Measurements from ENCODE around the gene UCP1. TPM values are rescaled to one million over a fixed set of nuclear protein-coding genes. Genes with fewer than 3 reads are reported as not detected.

UCP1 gene
- total and polyA plus RNA-seq, 4 donors: not detected

DNA sequence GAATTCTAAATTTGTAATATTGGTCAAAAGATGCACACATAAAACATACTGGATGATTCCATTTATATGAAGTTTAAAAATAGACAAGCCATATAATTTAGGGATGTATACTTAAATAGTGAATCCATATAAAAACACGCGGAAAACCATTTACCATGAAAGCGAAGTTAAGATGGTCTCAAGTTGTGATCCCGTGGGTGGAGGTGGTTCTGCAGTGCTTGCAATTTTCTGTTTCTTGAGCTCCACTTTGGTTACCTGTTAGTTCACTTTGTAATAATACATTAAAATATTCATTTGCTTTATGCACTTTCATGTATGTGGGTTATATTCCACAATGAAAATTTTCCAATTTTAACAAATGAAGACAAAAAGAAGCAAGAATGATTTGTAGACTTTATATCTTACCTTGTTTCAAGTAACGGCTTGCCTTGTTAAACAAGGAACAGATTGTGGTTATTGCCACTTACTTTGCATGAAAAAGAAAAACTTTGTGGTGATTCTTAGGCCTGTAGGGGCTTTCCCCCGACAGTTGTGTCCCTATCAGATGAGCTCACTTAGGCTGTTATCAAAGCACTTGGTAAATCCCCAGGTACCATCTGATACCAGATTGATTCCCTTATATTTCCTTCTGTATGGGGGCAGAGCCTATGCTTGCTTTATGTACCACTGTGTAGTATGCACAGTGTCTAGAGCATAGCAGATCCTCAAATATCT is 12.2 kb downstream of the UCP1 start:
- H3K4me3 ChIP-seq (ENCODE audit: low read depth in 1 of 3, low read length in 3 of 3): no peak overlapping the region
- H3K9ac ChIP-seq (ENCODE audit: low read depth in 1 of 2, low read length in 2 of 2): no peak overlapping the region
- H3K4me1 ChIP-seq (ENCODE audit: control insufficient read depth in 4 of 4, insufficient read depth in 4 of 4, low read length in 3 of 4): no peaks in the 10 kb centered on the region
- WGBS: 89% methylated on average over 6 of the region's 6 CpGs
- no peaks in the 10 kb centered on the region for H3K27me3 ChIP-seq (ENCODE audit: control insufficient read depth in 4 of 4, insufficient read depth in 4 of 4, low read length in 3 of 4)
- TF ChIP-seq FOXA1 (IDR thresholded peaks at IDR 0.05): no peak
- no peak overlapping the region for H3K27ac ChIP-seq (ENCODE audit: low read depth in 1 of 2, low read length in 2 of 2)
- H3K36me3 ChIP-seq (ENCODE audit: control insufficient read depth in 4 of 4, insufficient read depth in 3 of 4, low read depth in 1 of 4, low read length in 3 of 4): no peaks in the 10 kb centered on the region
- no peak for DNase-seq (ENCODE audit: low spot score)
- no peaks in the 10 kb centered on the region for H3K9me3 ChIP-seq (ENCODE audit: control insufficient read depth in 4 of 4, low read length in 3 of 4)

- H3K27me3 ChIP-seq (ENCODE audit: control insufficient read depth in 4 of 4, insufficient read depth in 4 of 4, low read length in 3 of 4): no peaks in the 10 kb centered on the region
- peaks cover 1 to 21% (median 2%) of the 10 kb centered on the region in 4 donors for H3K36me3 ChIP-seq (ENCODE audit: control insufficient read depth in 4 of 4, insufficient read depth in 3 of 4, low read depth in 1 of 4, low read length in 3 of 4)
- DNase-seq (ENCODE audit: low spot score): no peak
- no peaks in the 10 kb centered on the region for H3K9me3 ChIP-seq (ENCODE audit: control insufficient read depth in 4 of 4, low read length in 3 of 4)
- H3K9ac ChIP-seq (ENCODE audit: low read depth in 1 of 2, low read length in 2 of 2): no peak overlapping the region
- 94% methylated on average over 4 of the region's 4 CpGs for WGBS
- no peaks in the 10 kb centered on the region for H3K4me1 ChIP-seq (ENCODE audit: control insufficient read depth in 4 of 4, insufficient read depth in 4 of 4, low read length in 3 of 4)
- no peak overlapping the region for H3K4me3 ChIP-seq (ENCODE audit: low read depth in 1 of 3, low read length in 3 of 3)
- no peak overlapping the region for H3K27ac ChIP-seq (ENCODE audit: low read depth in 1 of 2, low read length in 2 of 2)
- TF ChIP-seq FOXA2 (IDR thresholded peaks at IDR 0.05) (no peak), GABPA (IDR thresholded peaks at IDR 0.05 in 1 of 2, conservative IDR thresholded peaks at IDR 0.05 in 1 of 2) (no peak), RAD21 (IDR thresholded peaks at IDR 0.05) (no peak), YY1 (IDR thresholded peaks at IDR 0.05) (no peak), SP1 (IDR thresholded peaks at IDR 0.05) (no peak), JUND (IDR thresholded peaks at IDR 0.05) (no peak), EGR1 (IDR thresholded peaks at IDR 0.05; ENCODE audit: low read depth in 2 of 2) (no peak), HNF4A (conservative IDR thresholded peaks at IDR 0.05) (no peak), NR2F2 (IDR thresholded peaks at IDR 0.05) (no peak), RXRA (IDR thresholded peaks at IDR 0.05) (no peak), MAX (IDR thresholded peaks at IDR 0.05) (no peak), REST (IDR thresholded peaks at IDR 0.05) (no peak), TAF1 (conservative IDR thresholded peaks at IDR 0.05) (no peak), FOXA1 (IDR thresholded peaks at IDR 0.05) (no peak), HNF4G (IDR thresholded peaks at IDR 0.05) (no peak), CTCF (IDR thresholded peaks at IDR 0.05; ENCODE audit: low read depth, low read length, missing input control) (no peak)
- TF ChIP-seq, protein P1, sequence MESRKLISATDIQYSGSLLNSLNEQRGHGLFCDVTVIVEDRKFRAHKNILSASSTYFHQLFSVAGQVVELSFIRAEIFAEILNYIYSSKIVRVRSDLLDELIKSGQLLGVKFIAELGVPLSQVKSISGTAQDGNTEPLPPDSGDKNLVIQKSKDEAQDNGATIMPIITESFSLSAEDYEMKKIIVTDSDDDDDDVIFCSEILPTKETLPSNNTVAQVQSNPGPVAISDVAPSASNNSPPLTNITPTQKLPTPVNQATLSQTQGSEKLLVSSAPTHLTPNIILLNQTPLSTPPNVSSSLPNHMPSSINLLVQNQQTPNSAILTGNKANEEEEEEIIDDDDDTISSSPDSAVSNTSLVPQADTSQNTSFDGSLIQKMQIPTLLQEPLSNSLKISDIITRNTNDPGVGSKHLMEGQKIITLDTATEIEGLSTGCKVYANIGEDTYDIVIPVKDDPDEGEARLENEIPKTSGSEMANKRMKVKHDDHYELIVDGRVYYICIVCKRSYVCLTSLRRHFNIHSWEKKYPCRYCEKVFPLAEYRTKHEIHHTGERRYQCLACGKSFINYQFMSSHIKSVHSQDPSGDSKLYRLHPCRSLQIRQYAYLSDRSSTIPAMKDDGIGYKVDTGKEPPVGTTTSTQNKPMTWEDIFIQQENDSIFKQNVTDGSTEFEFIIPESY (IDR thresholded peaks at IDR 0.05): no peak
- TF ChIP-seq, protein P2, sequence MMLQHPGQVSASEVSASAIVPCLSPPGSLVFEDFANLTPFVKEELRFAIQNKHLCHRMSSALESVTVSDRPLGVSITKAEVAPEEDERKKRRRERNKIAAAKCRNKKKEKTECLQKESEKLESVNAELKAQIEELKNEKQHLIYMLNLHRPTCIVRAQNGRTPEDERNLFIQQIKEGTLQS (IDR thresholded peaks at IDR 0.05): no peak
Observed at GRCh38 chr4:140533951-140534480, 34.7 kb downstream of the UCP1 start.

All from liver (tissue), 9 donors.